ENCODE results near the gene RBFOX2. TPM values are rescaled to one million over a fixed set of nuclear protein-coding genes. Genes with fewer than 3 reads are reported as not detected.

Gene RBFOX2
- total RNA-seq, 1 donor from 2014 or later = 210 TPM

DNA sequence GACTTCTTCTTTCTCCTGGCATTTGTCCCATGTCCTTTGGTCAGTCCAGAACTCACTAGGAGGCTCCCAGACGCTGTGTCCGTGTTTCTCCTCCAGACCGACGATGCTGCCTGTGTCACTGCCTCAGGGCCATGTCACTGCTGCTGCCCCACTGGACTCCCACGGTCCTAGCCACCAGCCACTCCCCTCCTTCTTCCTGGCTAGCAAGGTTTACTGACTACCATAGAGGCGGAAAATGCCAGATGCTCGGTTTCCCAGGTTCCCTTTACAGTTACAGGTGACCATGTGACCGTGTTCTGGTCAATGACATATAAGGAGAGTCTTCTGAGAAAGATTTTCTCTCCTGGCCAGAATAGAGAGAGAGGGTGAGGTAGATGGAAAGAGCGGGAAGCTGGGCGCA, 40.7 kb upstream of the RBFOX2 start:
- no peak overlapping the region for H3K4me3 Mint-ChIP-seq
- no peaks in the 10 kb centered on the region for H3K9me3 Mint-ChIP-seq
- DNase-seq (ENCODE audit: low spot score in 2 of 2, unreplicated experiment in 2 of 2) = no peak
- H3K27ac Mint-ChIP-seq = no peak overlapping the region
- peaks cover 3% of the 10 kb centered on the region for H3K27me3 Mint-ChIP-seq (ENCODE audit: low read depth)
- no peaks in the 10 kb centered on the region for H3K36me3 Mint-ChIP-seq
- H3K4me1 Mint-ChIP-seq = peaks cover 12% of the 10 kb centered on the region
- TF ChIP-seq, protein P1, sequence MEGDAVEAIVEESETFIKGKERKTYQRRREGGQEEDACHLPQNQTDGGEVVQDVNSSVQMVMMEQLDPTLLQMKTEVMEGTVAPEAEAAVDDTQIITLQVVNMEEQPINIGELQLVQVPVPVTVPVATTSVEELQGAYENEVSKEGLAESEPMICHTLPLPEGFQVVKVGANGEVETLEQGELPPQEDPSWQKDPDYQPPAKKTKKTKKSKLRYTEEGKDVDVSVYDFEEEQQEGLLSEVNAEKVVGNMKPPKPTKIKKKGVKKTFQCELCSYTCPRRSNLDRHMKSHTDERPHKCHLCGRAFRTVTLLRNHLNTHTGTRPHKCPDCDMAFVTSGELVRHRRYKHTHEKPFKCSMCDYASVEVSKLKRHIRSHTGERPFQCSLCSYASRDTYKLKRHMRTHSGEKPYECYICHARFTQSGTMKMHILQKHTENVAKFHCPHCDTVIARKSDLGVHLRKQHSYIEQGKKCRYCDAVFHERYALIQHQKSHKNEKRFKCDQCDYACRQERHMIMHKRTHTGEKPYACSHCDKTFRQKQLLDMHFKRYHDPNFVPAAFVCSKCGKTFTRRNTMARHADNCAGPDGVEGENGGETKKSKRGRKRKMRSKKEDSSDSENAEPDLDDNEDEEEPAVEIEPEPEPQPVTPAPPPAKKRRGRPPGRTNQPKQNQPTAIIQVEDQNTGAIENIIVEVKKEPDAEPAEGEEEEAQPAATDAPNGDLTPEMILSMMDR (IDR thresholded peaks at IDR 0.05; ENCODE audit: unreplicated experiment) = no peak

DNA sequence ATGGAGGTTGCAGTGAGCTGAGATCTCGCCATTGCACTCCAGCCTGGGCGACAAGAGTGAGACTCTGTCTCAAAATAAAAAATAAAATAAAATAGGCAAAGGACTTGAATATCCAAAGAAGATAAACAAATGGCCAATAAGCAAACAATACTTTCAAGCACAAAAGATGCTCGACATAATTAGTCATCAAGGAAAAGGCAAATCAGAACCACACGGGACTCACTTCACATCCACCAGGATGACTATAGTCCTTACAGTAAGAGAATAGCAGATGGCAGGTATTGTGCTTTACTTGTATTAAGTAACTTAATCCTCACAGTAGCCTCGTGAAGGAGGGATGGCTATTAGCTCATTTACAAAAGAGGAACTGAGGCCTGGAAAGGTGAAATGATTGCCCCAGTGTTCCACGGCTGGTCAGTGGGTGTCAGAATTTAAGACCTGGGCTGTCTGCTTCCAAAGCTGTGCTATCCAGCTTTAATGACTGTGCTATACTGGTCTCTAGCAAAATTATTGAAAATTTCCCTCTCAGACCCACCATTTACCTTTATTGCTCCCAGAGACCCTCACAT, 40.2 kb upstream of the RBFOX2 start:
- Mint-ChIP-seq H3K4me1 (peaks cover 12% of the 10 kb centered on the region), H3K27me3 (ENCODE audit: low read depth) (peaks cover 3% of the 10 kb centered on the region), H3K27ac (no peak overlapping the region), H3K4me3 (no peak overlapping the region), H3K36me3 (no peaks in the 10 kb centered on the region), H3K9me3 (no peaks in the 10 kb centered on the region)
- DNase-seq (ENCODE audit: low spot score in 2 of 2, unreplicated experiment in 2 of 2) = no peak
- TF ChIP-seq, protein P1 (IDR thresholded peaks at IDR 0.05; ENCODE audit: unreplicated experiment) = no peak

DNA sequence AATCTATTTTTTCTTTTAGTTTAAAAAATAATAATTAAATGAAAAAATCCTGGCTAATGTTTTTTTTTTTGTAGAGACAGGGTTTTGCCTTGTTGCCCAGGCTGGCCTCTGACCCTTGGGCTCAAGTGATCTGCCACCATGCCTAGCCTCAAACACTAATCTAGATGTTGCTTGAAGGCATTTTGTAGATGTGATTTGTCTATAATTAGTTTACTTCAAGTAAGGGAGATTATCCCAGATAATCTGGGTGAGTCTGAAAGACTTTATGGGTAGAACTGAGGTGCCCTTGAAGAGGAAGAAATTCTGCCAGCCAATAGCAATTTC, 38.6 kb upstream of the RBFOX2 start:
- Mint-ChIP-seq H3K9me3 (no peaks in the 10 kb centered on the region), H3K27me3 (ENCODE audit: low read depth) (peaks cover 3% of the 10 kb centered on the region), H3K36me3 (no peaks in the 10 kb centered on the region), H3K4me1 (peaks cover 12% of the 10 kb centered on the region), H3K4me3 (peak overlapping the region; percentile 26), H3K27ac (no peak overlapping the region)
- no peak for DNase-seq (ENCODE audit: low spot score in 2 of 2, unreplicated experiment in 2 of 2)
- TF ChIP-seq, protein P1 (IDR thresholded peaks at IDR 0.05; ENCODE audit: unreplicated experiment) = no peak

DNA sequence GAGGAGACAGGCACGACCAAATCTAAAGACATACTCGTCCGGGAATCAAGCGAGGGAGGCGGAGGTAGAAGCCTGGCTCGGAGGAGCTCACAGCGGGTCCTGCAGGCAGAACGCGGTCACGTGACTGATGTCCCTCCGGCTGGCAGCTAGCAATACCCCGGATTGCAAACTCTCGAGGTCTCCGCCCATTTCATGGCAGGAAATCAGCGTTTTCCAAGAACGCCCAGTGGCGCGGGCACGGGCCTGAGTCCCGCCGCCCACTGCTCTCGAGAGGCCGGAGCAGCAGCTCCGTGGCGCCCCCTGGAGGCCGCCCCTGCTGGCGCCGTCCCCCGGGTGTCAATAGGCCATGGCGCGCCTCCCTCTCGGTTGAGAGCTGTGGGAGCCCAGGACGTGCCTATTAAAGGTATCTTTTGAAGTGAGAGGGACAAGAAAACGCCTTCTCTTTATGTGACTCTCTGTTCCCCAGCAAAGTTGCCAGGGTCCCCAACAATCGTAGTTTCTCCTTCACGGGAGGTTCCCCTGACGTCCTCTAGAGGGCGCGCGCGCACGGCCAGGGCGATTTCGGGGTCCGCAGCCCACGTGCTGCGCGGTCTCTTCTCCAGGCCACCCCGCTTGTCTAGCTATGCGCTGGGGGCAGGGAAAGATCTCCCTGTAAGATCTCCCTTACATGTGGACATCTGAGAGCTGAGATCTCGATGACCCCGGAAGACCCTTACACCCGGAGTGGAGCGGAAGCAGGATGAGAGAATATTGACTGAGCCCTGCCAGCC, 37.3 kb upstream of the RBFOX2 start:
- Mint-ChIP-seq H3K4me1 (peaks cover 12% of the 10 kb centered on the region), H3K9me3 (no peaks in the 10 kb centered on the region), H3K36me3 (no peaks in the 10 kb centered on the region), H3K27ac (peak overlapping the region; percentile 91), H3K27me3 (ENCODE audit: low read depth) (peaks cover 3% of the 10 kb centered on the region), H3K4me3 (peak overlapping the region; percentile 73)
- peak; percentile 70 to 86 for DNase-seq (ENCODE audit: low spot score in 2 of 2, unreplicated experiment in 2 of 2)
- TF ChIP-seq, protein P1 (IDR thresholded peaks at IDR 0.05; ENCODE audit: unreplicated experiment) = peak; percentile 97

DNA sequence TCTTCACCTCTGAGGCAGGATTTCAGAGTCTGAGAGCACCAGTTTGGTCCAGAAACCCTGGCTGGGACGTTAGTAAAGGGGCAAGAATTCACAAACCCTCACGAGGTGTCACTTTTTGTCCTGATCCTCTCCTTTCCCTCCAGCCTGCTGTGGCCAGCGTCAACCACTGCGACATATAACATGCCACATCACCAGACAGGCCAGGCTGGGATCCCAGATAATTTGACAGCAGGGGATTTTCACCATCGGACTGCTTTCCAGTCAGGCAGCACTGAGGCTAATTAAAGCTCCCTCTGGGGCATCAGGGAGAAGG, 36.8 kb upstream of the RBFOX2 start:
- H3K27me3 Mint-ChIP-seq (ENCODE audit: low read depth) = peaks cover 3% of the 10 kb centered on the region
- peak overlapping the region; percentile 73 for H3K4me3 Mint-ChIP-seq
- TF ChIP-seq, protein P1 (IDR thresholded peaks at IDR 0.05; ENCODE audit: unreplicated experiment) = no peak
- peak overlapping the region; percentile 87 for H3K27ac Mint-ChIP-seq
- no peaks in the 10 kb centered on the region for H3K36me3 Mint-ChIP-seq
- no peak for DNase-seq (ENCODE audit: low spot score in 2 of 2, unreplicated experiment in 2 of 2)
- H3K9me3 Mint-ChIP-seq = no peaks in the 10 kb centered on the region
- peaks cover 12% of the 10 kb centered on the region for H3K4me1 Mint-ChIP-seq
